HG03571 (cell line): ENCODE measurements around the gene MAGI1.

Experiments
- ATAC-seq: cut with Tn5 transposase; IDR thresholded peaks from one replicate; pipeline ENCODE4 v1.9.1; 2021; ENCODE audit not compliant: unreplicated experiment

Gene MAGI1

GRCh38 chr3:65313666-65314065 is 725.1 kb downstream of the MAGI1 start:
- ATAC-seq = no peak

- ATAC-seq = no peak
Observed at GRCh38 chr3:65305836-65306235, 732.9 kb downstream of the MAGI1 start.
